ENCODE measurements around the gene PRICKLE4.
A peak's percentile ranks its signal among the peaks of the same experiment; 100 is the strongest.

Gene PRICKLE4

DNA sequence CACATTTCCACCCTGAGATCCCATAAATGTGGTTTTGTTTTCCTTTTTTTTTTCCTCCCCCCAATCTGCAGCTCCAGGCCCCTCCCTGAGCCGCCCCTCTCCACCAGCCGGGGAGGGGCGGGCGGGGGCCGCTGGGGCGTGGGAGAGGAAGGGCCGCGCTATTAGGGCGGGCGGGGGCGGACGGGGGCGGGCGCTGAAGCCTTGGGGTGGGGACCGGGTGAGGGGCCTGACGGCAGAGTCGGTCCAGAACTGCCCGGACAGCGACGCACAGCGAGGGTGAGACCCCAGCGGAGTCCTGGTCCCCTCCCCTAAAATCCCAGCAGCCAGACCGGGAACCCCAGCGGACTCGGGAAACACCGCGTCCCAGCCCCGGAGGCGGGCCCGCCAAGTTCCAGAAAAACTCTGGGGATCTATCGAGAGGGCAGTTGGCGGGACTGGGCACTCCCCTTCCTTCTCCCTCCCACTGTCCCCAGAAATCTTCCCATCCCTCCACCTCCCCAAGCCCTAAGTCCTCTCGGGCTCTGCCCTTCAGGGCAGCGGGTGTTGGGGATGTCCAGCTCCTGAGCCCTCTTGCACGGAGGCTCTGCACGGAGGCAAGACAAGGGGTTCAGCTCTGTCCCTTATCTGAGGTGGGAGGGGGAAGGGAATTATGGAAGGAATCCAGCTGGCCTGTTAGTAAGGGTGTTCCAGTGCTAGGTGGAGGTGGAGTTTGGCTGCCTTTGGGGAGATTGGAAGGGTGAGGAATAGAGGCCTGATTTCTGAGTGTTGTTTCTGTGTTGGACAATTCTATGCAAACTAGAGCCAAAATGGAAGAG, at the start of gene PRICKLE4:
TSS of gene PRICKLE4 (plus strand) at position 232 of the 815 bp plus-strand sequence. CDS start 2,692 bp downstream, outside the sequence.
- DNase-seq (ENCODE audit: low read depth), result no peak

- DNase-seq (ENCODE audit: low read depth), result no peak
Observed at GRCh38 chr6:41731561-41732086, 49.0 kb upstream of the PRICKLE4 start.

GRCh38 chr6:41732149-41732548, 48.4 kb upstream of the PRICKLE4 start:
- DNase-seq (ENCODE audit: low read depth), result no peak

GRCh38 chr6:41732591-41733359, 47.8 kb upstream of the PRICKLE4 start:
- no peak for DNase-seq (ENCODE audit: low read depth)

- no peak for DNase-seq (ENCODE audit: low read depth)
Observed at GRCh38 chr6:41733360-41733706, 47.2 kb upstream of the PRICKLE4 start.

DNA sequence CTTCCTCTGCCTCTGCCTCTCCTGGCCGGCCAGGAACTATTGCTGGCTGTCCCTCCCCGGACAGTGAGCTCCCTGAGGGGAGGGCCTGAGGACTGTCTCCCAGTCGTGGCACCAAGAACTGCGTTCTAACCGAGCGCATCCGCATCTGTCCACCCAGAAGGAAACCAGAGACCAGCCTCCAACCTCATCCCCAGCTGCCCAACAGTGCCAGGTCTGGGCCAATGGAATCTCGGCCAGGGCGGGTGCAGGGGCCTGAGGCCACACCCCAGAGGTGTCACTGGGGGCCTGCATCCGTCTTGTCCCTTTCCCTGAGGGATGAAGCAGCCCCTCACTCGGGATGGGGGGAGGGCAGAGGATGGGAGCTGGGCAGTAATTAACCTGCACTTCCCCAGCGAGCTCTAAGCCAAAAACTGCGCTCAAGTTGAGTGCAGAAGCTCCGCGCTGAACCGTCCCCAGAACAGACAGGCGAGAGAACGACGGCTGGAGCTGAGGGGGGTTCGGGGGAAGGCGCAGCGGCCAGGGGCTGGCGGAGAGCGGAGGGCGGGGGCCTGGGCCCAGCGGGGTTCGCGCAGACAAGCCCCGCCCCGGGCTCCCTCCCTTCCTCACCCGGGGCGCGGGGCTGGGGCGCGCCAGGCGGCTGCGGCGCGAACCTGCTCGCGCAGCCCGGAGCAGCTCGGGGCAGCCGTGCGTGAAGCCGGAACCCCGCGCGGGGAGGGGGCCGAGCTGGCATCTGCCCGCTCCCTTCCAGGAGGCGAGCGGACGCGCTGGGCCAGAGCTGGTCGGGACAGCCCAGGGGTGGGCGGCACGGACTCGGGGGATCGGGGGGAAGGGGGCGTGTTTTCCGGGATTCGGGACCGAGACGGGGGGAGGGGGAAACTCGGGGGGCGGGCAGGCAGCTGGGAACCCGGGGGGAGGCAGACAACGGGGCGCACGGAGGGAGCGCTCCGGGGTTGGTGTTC, 46.6 kb upstream of the PRICKLE4 start:
- peak; percentile 74 for DNase-seq (ENCODE audit: low read depth)

GRCh38 chr6:41734666-41735426, 45.7 kb upstream of the PRICKLE4 start:
- DNase-seq (ENCODE audit: low read depth), result peak; percentile 76

DNA sequence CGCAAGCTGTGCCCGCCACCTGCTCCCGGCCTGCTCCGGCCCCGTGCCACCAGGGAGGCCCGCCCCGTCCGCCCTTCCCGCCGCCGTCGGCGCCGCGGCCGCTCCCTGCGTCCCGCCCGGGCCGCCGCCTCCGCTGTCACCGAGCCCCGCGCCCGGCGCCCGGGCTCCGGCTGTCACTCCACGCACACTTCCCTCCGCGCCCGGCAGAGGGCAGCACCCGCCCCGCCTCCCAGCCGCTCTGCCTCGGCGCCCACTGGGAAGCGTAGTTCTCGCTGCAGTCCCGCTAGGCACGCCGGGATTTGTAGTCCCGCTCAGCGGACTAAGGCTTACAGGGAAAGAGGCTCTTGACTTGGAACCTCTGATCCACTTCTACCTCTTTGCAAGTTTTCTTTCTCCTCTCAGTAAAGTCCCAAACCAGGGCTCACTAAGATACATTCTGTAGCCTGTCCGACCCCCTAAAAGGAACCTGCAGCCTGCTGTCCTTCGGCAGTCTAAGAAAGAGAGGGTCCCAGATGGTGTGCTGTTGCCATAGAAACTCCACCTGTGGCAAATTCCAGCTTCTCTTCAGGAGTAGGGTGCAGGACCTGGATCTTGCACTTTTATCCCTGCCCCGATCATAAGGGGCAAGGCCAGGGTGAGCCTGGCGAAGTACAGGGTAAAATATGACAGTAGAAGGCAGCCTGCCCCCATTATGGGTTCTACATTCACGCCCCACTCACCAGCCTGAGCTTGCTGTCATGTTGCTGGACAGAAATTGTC, 45.0 kb upstream of the PRICKLE4 start, which contains the start of gene TFEB:
TSS of gene TFEB (minus strand) at position 182 of the 759 bp plus-strand sequence. CDS start 44,395 bp downstream, outside the sequence.
- DNase-seq (ENCODE audit: low read depth), result peak; percentile 84

DNA sequence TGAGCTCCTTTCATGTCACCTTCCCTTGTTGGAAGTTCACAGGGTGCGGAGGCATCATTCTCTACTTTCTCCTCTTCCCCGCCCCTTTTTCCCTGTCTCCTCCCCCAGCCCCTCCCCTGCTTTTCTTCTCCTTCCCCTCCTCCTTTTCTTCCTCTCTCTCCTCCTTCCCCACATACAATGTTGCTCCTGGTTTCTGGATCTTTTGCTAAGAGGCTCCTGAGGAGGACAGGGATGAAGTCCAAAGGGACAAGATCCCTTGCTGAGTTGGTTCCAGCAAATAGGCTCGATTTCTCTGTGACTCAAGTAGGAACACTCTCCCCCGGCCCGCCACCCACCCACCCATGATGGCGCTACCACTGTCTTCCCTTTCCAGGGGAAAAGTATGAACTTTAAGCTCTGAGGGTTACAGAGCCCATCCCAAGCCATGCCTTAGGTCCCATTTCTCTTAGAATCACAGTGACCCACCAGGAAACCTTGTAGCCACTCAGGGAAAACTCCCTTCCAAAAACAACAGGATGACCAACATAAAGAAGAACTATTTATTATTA, 44.3 kb upstream of the PRICKLE4 start:
- DNase-seq (ENCODE audit: low read depth), result no peak

DNA sequence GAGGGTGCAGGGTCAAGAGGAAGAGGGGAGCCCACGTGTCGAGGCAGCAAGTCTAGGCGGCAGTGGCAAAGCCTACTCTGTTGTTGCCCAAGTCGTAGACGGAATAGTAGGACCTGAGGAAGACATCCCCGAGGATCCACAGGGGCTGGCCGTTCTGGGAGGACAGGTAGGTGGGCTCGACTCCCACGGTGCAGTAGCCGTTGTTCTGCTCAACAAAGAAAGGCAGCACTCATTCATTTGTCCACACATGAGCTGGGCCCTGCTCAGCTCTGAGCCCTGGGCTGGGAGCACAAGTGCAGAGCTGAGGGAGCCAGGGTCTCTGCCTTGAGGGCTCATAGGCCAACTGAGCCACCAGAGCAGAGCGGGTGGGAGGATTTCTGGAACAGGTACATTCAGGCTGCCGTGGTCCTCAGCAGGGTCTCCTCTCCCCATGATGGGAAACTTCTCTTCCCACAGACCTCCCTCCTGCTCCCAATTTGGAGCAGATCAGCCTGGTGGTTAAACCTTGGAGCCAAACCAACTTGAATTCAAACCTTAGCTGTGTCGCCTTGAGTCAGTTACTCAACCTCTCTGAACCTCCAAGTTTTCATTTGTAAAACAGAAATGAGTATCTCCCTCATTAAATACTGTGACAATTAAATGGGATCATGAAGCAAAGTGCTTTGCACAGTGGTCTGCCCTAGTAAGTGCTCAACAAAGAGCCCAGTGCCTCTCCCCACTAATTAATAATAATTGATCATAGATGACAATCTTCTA, 43.6 kb upstream of the PRICKLE4 start:
- DNase-seq (ENCODE audit: low read depth), result no peak

DNA sequence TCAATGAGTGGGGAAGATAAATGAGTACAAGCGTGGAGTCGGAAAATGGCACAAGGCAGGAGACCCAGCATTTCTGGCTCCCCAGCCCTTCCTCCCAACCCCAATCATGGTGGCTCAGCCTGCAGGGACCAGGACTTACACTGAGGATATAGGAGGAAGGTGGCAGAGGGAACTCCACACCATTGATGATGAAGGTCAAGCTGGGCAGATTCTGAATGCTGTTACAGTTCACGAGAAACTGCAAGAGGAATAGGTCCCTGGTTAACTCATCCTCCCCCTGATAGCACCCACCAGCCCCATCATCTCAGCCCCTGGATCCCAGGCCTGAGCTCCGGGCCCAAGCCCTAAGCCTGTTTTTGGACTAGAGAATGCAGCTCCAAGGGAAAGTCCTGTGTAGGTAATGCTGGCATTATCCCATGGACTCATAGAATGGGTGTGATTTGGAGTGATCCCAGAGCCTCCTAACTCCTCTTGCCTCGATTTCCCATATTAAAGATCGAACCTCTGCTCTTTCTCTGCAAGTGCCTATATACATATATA, 42.9 kb upstream of the PRICKLE4 start:
- DNase-seq (ENCODE audit: low read depth), result no peak

GRCh38 chr6:41739041-41739440, 41.5 kb upstream of the PRICKLE4 start:
- no peak for DNase-seq (ENCODE audit: low read depth)

- DNase-seq (ENCODE audit: low read depth), result no peak
Observed at GRCh38 chr6:41740366-41741162, 40.0 kb upstream of the PRICKLE4 start.

- no peak for DNase-seq (ENCODE audit: low read depth)
Observed at GRCh38 chr6:41741625-41742490, 38.7 kb upstream of the PRICKLE4 start.

- DNase-seq (ENCODE audit: low read depth), result no peak
Observed at GRCh38 chr6:41743406-41744235, 37.0 kb upstream of the PRICKLE4 start.

DNA sequence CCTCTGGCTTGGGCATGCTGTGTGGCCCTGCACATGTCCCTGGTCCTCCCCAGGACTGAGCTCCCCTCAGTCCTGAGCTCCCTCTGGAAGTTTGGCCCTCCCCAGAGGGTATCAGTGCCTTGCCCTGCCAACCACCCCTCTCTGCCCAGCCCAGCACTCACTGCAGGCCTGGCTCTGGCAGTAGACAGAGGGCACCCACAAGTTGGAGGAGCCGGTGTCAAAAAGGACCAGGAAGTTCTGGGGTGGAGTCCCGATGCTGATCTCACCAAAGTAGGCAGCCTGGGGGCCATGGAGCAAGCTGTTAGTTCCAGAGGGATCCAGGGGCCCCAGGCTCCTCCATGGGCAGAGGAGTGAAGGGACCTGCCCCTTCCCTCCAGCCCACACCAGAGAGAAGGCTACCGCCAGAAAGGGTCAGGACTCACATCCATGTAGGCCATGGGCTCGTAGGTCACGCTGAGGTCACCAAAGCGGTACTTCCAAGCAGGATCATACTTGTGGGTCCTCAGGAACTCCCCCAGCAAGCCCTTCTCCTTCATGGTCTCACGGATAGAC, 36.3 kb upstream of the PRICKLE4 start:
- no peak for DNase-seq (ENCODE audit: low read depth)

All from fibroblast of gingiva (primary cell).